HEK293 (cell line): ENCODE data around the gene RNPS1.

Experiments used
- GLI2 ChIP-seq: fragments of 450-650 bp; formaldehyde crosslinking; IDR thresholded peaks from 2 replicates; pipeline ENCODE4; 2017; ENCODE audit warnings: missing biosample characterization, missing genetic modification characterization, low read depth, borderline replicate concordance
- HOXA7 ChIP-seq: sonication (generic); formaldehyde crosslinking; IDR thresholded peaks from 2 replicates; pipeline ENCODE4 v1.8.1; 2022; ENCODE audit warnings: missing genetic modification reagents, borderline replicate concordance
- INSM2 ChIP-seq: fragments of 450-650 bp; formaldehyde crosslinking; IDR thresholded peaks from 2 replicates; pipeline ENCODE4 v1.5.1; 2016; ENCODE audit warnings: missing biosample characterization, missing genetic modification characterization
- KLF7 ChIP-seq: fragments of 450-650 bp; formaldehyde crosslinking; IDR thresholded peaks from 2 replicates; pipeline ENCODE4 v1.5.1; 2016; ENCODE audit warnings: missing biosample characterization, missing genetic modification characterization, borderline replicate concordance
- PBX3 ChIP-seq: sonication (generic); formaldehyde crosslinking; IDR thresholded peaks from 2 replicates; pipeline ENCODE4 v1.8.1; 2022; ENCODE audit warnings: mild to moderate bottlenecking, moderate library complexity, missing genetic modification reagents
- PRDM6 ChIP-seq: fragments of 450-650 bp; formaldehyde crosslinking; IDR thresholded peaks from 2 replicates; pipeline ENCODE4 v1.5.1; 2017; ENCODE audit warnings: missing biosample characterization, missing genetic modification characterization
- TSHZ1 ChIP-seq: fragments of 450-650 bp; formaldehyde crosslinking; IDR thresholded peaks from 2 replicates; pipeline ENCODE4 v1.5.1; 2016; ENCODE audit warnings: missing biosample characterization, missing genetic modification characterization, borderline replicate concordance
- ZBTB10 ChIP-seq: fragments of 450-650 bp; formaldehyde crosslinking; IDR thresholded peaks from 2 replicates; pipeline ENCODE4 v1.5.1; 2016; ENCODE audit warnings: missing biosample characterization, missing genetic modification characterization
- ZBTB20 ChIP-seq: fragments of 450-650 bp; formaldehyde crosslinking; IDR thresholded peaks from 2 replicates; pipeline ENCODE4 v1.5.1; 2016; ENCODE audit warnings: missing biosample characterization, missing genetic modification characterization
- ZFHX2 ChIP-seq: fragments of 450-650 bp; formaldehyde crosslinking; conservative IDR thresholded peaks from 2 replicates; pipeline ENCODE4 v1.5.1; 2016; ENCODE audit warnings: missing biosample characterization, missing genetic modification characterization
- ZNF18 ChIP-seq: fragments of 450-650 bp; formaldehyde crosslinking; IDR thresholded peaks from 2 replicates; pipeline ENCODE4 v1.5.1; 2016; ENCODE audit warnings: missing biosample characterization, missing genetic modification characterization
- ZNF239 ChIP-seq: fragments of 450-650 bp; formaldehyde crosslinking; IDR thresholded peaks from 2 replicates; pipeline ENCODE4 v1.5.1; 2016; ENCODE audit warnings: missing biosample characterization, missing genetic modification characterization
- ZNF280C ChIP-seq: fragments of 450-650 bp; formaldehyde crosslinking; IDR thresholded peaks from 2 replicates; pipeline ENCODE4 v1.5.1; 2016; ENCODE audit warnings: missing biosample characterization, missing genetic modification characterization
- ZNF292 ChIP-seq: fragments of 450-650 bp; formaldehyde crosslinking; IDR thresholded peaks from 2 replicates; pipeline ENCODE4 v1.5.1; 2016; ENCODE audit warnings: low read depth, missing biosample characterization, missing genetic modification characterization, borderline replicate concordance
- ZNF423 ChIP-seq: fragments of 450-650 bp; formaldehyde crosslinking; IDR thresholded peaks from 2 replicates; pipeline ENCODE4 v1.5.1; 2016; ENCODE audit warnings: missing biosample characterization, missing genetic modification characterization
- ZNF510 ChIP-seq: fragments of 450-650 bp; formaldehyde crosslinking; IDR thresholded peaks from 2 replicates; pipeline ENCODE4 v1.5.1; 2018; ENCODE audit warnings: mild to moderate bottlenecking, missing genetic modification characterization, missing biosample characterization; ENCODE audit not compliant: insufficient replicate concordance
- ZNF529 ChIP-seq: fragments of 450-650 bp; formaldehyde crosslinking; IDR thresholded peaks from 2 replicates; pipeline ENCODE4 v1.5.1; 2017; ENCODE audit warnings: missing genetic modification characterization, missing biosample characterization; ENCODE audit not compliant: insufficient replicate concordance
- ZNF571 ChIP-seq: fragments of 450-650 bp; formaldehyde crosslinking; IDR thresholded peaks from 2 replicates; pipeline ENCODE4 v1.5.0; 2017; ENCODE audit warnings: missing biosample characterization, missing genetic modification characterization
- ZNF621 ChIP-seq: fragments of 450-650 bp; formaldehyde crosslinking; IDR thresholded peaks from 2 replicates; pipeline ENCODE4 v1.5.1; 2017; ENCODE audit warnings: missing biosample characterization, missing genetic modification characterization
- ZNF704 ChIP-seq: fragments of 450-650 bp; formaldehyde crosslinking; IDR thresholded peaks from 2 replicates; pipeline ENCODE4 v1.5.1; 2016; ENCODE audit warnings: missing biosample characterization, missing genetic modification characterization
- ZNF777 ChIP-seq: fragments of 450-650 bp; formaldehyde crosslinking; IDR thresholded peaks from 2 replicates; pipeline ENCODE4 v1.5.1; 2017; ENCODE audit warnings: missing biosample characterization, missing genetic modification characterization, borderline replicate concordance
- ZSCAN23 ChIP-seq: fragments of 450-650 bp; formaldehyde crosslinking; IDR thresholded peaks from 2 replicates; pipeline ENCODE4 v1.5.1; 2016; ENCODE audit warnings: missing biosample characterization, missing genetic modification characterization

The RNPS1 gene

GRCh38 chr16:2236337-2237101 lies 31.4 kb downstream of the RNPS1 start, which contains the start of gene DNASE1L2 (continued):
- no peak for TF ChIP-seq ZNF510 (tag by site-specific recombination)
- no peak for TF ChIP-seq ZBTB20 (tag by site-specific recombination)
- 0 out of 2 replicates have a peak, but pooled peaks have one; percentile 19 for TF ChIP-seq ZFHX2 (tag by site-specific recombination)
- no peak for TF ChIP-seq ZNF571
- no peak for TF ChIP-seq ZBTB10 (tag by site-specific recombination)
- no peak for TF ChIP-seq ZNF529 (tag by site-specific recombination)
- no peak for TF ChIP-seq ZNF280C (tag by site-specific recombination)
- no peak for TF ChIP-seq TSHZ1
- no peak for TF ChIP-seq ZNF18 (tag by site-specific recombination)
- no peak for TF ChIP-seq ZNF423 (tag by site-specific recombination)
- TF ChIP-seq PBX3 (CRISPR knock-in tag): no peak
- TF ChIP-seq GLI2 (tag by site-specific recombination): no peak
- TF ChIP-seq ZNF292: no peak
- TF ChIP-seq ZNF621 (tag by site-specific recombination): no peak
- no peak for TF ChIP-seq ZNF239 (tag by site-specific recombination)
- TF ChIP-seq PRDM6 (tag by site-specific recombination): no peak
- no peak for TF ChIP-seq ZSCAN23 (tag by site-specific recombination)
- TF ChIP-seq KLF7: peak; percentile 18; the same call in 1 of the 2 replicates
- TF ChIP-seq ZNF777 (tag by site-specific recombination): no peak
- TF ChIP-seq INSM2: no peak
- TF ChIP-seq HOXA7: no peak
- no peak for TF ChIP-seq ZNF704 (tag by site-specific recombination)
